Measurements from ENCODE around the gene TOM1L2.

The TOM1L2 gene

DNA sequence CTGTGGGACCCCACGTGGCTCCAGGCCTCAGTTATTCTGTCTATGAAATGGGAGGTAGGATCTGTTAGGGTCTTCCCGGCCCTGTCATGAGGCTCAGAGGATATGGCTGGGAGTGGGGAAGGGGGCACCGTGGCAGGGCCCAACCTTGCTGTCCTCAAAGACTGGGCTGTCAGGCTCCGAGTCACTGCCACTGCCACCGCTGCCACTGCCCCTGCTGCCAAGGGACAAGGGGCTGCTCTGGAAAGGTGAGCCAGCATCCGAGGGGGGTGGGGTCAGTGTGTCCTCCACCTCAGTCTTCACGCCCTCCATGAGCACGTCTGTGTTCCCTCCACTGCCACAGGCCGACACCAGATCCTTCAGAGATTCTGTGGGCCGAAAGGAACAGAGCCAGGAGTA is 154.7 kb downstream of the TOM1L2 start:
- ChIA-PET POLR2A (ENCODE audit: low non-redundant PET) (interaction anchor here (0.5 to 1.0 kb wide), 2 partner anchors 19 to 84 kb away, joined by 3 to 4 read pairs; no protein-coding TSS in a partner anchor), CTCF (no interaction called here)
- H3K27ac ChIP-seq: peak overlapping the region; percentile 97
- no peak for DNase-seq (ENCODE audit: low spot score)
- TF ChIP-seq, protein P1, sequence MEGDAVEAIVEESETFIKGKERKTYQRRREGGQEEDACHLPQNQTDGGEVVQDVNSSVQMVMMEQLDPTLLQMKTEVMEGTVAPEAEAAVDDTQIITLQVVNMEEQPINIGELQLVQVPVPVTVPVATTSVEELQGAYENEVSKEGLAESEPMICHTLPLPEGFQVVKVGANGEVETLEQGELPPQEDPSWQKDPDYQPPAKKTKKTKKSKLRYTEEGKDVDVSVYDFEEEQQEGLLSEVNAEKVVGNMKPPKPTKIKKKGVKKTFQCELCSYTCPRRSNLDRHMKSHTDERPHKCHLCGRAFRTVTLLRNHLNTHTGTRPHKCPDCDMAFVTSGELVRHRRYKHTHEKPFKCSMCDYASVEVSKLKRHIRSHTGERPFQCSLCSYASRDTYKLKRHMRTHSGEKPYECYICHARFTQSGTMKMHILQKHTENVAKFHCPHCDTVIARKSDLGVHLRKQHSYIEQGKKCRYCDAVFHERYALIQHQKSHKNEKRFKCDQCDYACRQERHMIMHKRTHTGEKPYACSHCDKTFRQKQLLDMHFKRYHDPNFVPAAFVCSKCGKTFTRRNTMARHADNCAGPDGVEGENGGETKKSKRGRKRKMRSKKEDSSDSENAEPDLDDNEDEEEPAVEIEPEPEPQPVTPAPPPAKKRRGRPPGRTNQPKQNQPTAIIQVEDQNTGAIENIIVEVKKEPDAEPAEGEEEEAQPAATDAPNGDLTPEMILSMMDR (conservative IDR thresholded peaks at IDR 0.05; ENCODE audit: low read depth): no peak

DNA sequence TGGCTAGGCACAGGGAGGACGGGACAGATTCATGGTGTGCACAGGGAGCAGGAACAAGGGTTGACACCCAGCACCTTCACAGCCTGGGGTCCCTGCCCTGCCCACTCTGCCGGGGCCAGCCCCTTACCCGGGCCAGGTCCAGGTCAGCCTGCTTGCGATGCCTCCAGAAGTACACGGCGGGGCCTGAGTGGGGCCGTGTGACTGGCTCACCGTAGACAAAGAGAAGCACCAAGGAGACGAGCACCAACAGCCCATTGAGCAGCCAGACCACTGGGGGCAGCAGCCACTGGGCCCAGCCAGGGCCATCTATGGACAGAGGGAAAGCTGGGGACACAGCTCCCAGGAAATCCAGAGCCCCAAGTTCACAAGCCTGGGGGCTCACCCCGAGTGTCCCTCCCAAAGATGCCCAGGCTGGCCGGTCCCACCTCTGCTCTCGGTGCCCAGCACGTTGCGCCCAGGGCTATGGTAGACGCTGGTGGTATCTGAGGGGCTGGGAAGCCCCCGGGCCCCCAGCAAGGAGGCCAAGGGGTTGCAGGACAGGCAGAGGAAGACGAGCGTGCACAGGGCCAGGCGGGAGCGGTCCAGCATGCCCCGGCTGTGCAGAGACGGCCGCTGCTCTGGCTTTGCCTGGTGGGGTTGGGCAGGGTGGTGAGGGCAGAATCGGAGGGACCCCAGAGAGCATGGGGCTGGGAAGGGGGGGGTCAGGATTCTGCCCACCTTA is 155.2 kb downstream of the TOM1L2 start:
- peak overlapping the region; percentile 97 for H3K27ac ChIP-seq
- DNase-seq (ENCODE audit: low spot score): no peak
- TF ChIP-seq, protein P1 (conservative IDR thresholded peaks at IDR 0.05; ENCODE audit: low read depth): no peak
- ChIA-PET CTCF (no interaction called here), POLR2A (ENCODE audit: low non-redundant PET) (no interaction called here)

DNA sequence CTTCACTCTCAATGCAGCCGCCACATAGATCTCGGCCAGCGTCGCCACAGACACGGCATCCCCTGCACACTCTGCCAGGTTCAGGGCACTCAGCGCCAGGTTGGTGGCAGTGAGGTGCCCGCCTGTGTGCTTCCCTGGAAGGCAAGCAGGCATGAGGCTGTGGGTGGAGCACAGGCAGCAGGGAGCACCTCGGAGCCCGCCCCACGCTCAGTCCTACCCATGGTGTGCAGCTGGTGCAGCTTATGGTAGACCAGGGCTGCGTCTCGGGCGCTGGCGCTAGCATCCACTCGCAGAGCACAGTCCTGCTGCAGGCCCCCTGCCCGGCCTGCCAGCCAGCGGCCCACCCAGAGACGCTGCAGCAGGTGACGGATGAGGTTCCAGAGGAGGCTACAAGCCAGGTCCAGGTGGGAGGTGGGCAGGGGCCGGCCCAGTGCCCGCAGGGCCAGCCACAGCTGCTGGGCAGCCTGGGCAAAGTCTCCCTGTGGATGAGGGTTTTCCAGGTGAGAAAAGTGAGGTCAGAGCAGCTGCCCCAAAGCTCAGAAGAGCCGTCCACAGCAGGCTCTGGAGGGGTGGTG is 155.9 kb downstream of the TOM1L2 start:
- DNase-seq (ENCODE audit: low spot score): no peak
- ChIA-PET CTCF (interaction anchor here (0.7 kb wide), 1 partner anchor 472 kb away, joined by 3 read pairs; no protein-coding TSS in a partner anchor), POLR2A (ENCODE audit: low non-redundant PET) (no interaction called here)
- TF ChIP-seq, protein P1 (conservative IDR thresholded peaks at IDR 0.05; ENCODE audit: low read depth): no peak
- peak overlapping the region; percentile 97 for H3K27ac ChIP-seq

DNA sequence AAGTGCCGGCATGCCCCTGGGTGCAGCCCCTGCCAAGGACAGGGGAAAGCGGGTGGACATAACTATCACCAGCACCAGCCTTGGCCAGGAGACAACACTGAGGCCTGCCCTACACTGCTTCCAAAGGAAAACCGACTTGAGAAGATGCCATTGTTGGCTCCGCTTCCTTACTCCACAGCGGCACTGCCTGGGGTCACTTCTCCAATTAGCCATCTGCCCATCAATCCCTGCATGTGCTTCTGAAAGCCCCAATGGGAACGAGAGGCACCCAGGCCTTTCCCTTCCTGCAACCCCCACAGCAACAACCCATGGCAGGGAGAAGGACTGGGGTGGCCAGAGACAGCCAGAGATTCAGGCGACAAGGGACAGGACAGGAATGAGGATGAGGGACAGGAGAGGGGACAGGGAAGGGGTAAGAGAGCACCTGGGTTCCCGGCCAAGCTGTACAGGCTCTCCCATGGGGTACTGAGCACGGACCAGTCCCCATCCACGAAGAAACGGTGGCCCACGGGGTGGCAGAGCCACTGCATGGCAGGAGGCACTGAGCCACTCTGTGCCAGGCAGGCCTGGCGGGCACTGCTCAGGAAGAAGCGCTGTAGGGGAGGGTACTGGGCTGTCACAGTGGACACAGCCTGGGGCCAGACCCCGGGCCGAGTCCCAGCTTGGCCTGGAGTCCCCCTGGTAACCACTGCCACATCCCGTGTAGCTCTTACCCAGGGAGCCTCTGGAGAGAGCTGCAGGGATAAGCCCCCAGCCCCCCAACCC is 156.6 kb downstream of the TOM1L2 start:
- CTCF ChIA-PET: interaction anchor here (0.7 kb wide), 1 partner anchor 471 kb away, joined by 3 read pairs; no protein-coding TSS in a partner anchor
- peak overlapping the region; percentile 97 for H3K27ac ChIP-seq
- DNase-seq (ENCODE audit: low spot score): no peak
- POLR2A ChIA-PET (ENCODE audit: low non-redundant PET): no interaction called here
- TF ChIP-seq, protein P1 (conservative IDR thresholded peaks at IDR 0.05; ENCODE audit: low read depth): no peak

DNA sequence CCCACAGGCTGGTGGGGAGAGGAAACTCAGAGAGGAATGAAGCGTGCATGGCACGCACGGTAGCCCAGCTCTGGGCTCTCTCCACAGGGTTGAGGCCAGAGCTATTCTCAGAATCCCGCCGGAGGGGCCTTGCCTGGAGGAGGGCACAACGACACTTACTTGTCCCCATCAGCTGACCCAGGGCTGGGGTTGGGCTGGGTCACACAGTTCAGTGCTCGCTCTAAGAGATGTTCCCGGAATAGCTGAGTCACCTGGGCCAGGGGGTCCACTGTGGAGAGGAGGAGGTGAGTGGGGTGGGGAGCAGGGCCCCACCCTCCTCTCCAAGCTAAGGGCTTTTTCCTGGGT is 157.2 kb downstream of the TOM1L2 start:
- POLR2A ChIA-PET (ENCODE audit: low non-redundant PET): no interaction called here
- TF ChIP-seq, protein P1 (conservative IDR thresholded peaks at IDR 0.05; ENCODE audit: low read depth): no peak
- DNase-seq (ENCODE audit: low spot score): no peak
- peak overlapping the region; percentile 97 for H3K27ac ChIP-seq
- CTCF ChIA-PET: interaction anchor here (0.5 kb wide), 2 partner anchors 77 to 85 kb away, joined by 3 to 4 read pairs; no protein-coding TSS in a partner anchor
